PC-3 (cell line): ENCODE measurements around the gene DND1. TPM values are rescaled to one million over a fixed set of nuclear protein-coding genes. Genes with fewer than 3 reads are reported as not detected.
A peak's percentile ranks its signal among the peaks of the same experiment; 100 is the strongest.
"Not testable (repeated sequence)": the region's sequence is repeated elsewhere in the genome, so short reads cannot be mapped to it uniquely, and the experiment has no call there.

ENCODE experiments used
- ATAC-seq: fragments of 200-7000 bp; cut with Tn5 transposase; 2 replicates; pipeline ENCODE4 v1.9.1; 2020; ENCODE audit warnings: mild to moderate bottlenecking, moderate library complexity
- BruUV-seq: library from RNA; stranded (reverse); fragments of 400-500 nt; replicated peaks from 2 replicates; lab custom pipeline; 2021; lab: Mats Ljungman, UMichigan
- CTCF ChIA-PET: fragments of 300-600 bp; sonication (Branson Sonifier 250); formaldehyde crosslinking; loops from one replicate; lab custom pipeline; 2022; ENCODE audit warnings: antibody characterized with exemption; lab: Charles Lee
- POLR2A ChIA-PET: fragments of 300-600 bp; sonication (Branson Sonifier 250); formaldehyde crosslinking; loops from one replicate; lab custom pipeline; 2022; ENCODE audit warnings: antibody characterized with exemption; ENCODE audit not compliant: unreplicated experiment; lab: Charles Lee
- DNase-seq: peaks from one replicate; pipeline ENCODE4 v3.0.0-alpha.2; 2015
- H2AFZ ChIP-seq: fragments of 300-600 bp; sonication (generic); 2 replicates; pipeline ENCODE4 v1.6.0; 2016; ENCODE audit warnings: antibody characterized with exemption, low read length
- H3F3A ChIP-seq: fragments of 300-600 bp; sonication (generic); one replicate; pipeline ENCODE4 v1.6.0; 2017; ENCODE audit warnings: antibody characterized with exemption, low read length, control low read depth, mild to moderate bottlenecking; ENCODE audit not compliant: unreplicated experiment
- H3K27ac ChIP-seq: fragments of 300-600 bp; sonication (generic); 2 replicates; pipeline ENCODE4 v1.5.1; 2016; ENCODE audit warnings: mild to moderate bottlenecking, low read length
- H3K27me3 ChIP-seq: fragments of 300-600 bp; sonication (generic); 2 replicates; pipeline ENCODE4 v1.6.1; 2016; ENCODE audit warnings: low read length, mixed read lengths
- H3K36me3 ChIP-seq: fragments of 300-600 bp; sonication (generic); 2 replicates; pipeline ENCODE4 v1.6.1; 2016; ENCODE audit warnings: low read depth, mixed run types, low read length, mixed read lengths
- H3K4me1 ChIP-seq: fragments of 300-600 bp; sonication (generic); 2 replicates; pipeline ENCODE4 v1.5.1; 2016; ENCODE audit warnings: low read length; ENCODE audit not compliant: insufficient read depth
- H3K4me2 ChIP-seq: fragments of 300-600 bp; sonication (generic); 2 replicates; pipeline ENCODE4 v1.6.0; 2016; ENCODE audit warnings: low read length
- H3K4me3 ChIP-seq: fragments of 300-600 bp; sonication (generic); 2 replicates; pipeline ENCODE4 v1.5.1; 2016; ENCODE audit warnings: mild to moderate bottlenecking, low read length, mixed read lengths
- H3K79me2 ChIP-seq: fragments of 300-600 bp; sonication (generic); 2 replicates; pipeline ENCODE4 v1.6.1; 2017; ENCODE audit warnings: low read length, mixed read lengths
- H3K9ac ChIP-seq: fragments of 300-600 bp; sonication (generic); 2 replicates; pipeline ENCODE4 v1.6.0; 2016; ENCODE audit warnings: mild to moderate bottlenecking, low read length
- H3K9me2 ChIP-seq: fragments of 300-600 bp; sonication (generic); replicated peaks from 2 replicates; pipeline ENCODE4 v1.6.1; 2016; ENCODE audit warnings: mixed run types, low read length, mixed read lengths
- H3K9me3 ChIP-seq: fragments of 300-600 bp; sonication (generic); 2 replicates; pipeline ENCODE4 v1.6.1; 2016; ENCODE audit warnings: low read length, mixed read lengths
- H4K20me1 ChIP-seq: fragments of 300-600 bp; sonication (generic); 2 replicates; pipeline ENCODE4 v1.6.1; 2016; ENCODE audit warnings: low read length, mixed read lengths
- EZH2 ChIP-seq: fragments of 300-600 bp; sonication (generic); IDR thresholded peaks from one replicate; pipeline ENCODE4 v1.6.1; 2017; ENCODE audit warnings: antibody characterized with exemption, mild to moderate bottlenecking, low read length; ENCODE audit not compliant: unreplicated experiment
- EZH2phosphoT487 ChIP-seq: fragments of 300-600 bp; sonication (generic); IDR thresholded peaks from 2 replicates; pipeline ENCODE4 v1.6.1; 2018; ENCODE audit warnings: mild to moderate bottlenecking, antibody characterized with exemption, low read length, borderline replicate concordance
- intact Hi-C: fragments of 100-400 bp; cut with micrococcal nuclease; formaldehyde crosslinking; loops from 2 replicates; pipeline ENCODE4 v1.9.0; 2023
- total RNA-seq: library from RNA; depleted of rRNA; stranded (reverse); fragments of >200 nt; gene quantifications from 2 replicates; pipeline ENCODE4 v1.2.3, GENCODE V29; 2014
- TF ChIP-seq, protein P1 (sequence below): fragments of 300-600 bp; sonication (generic); conservative IDR thresholded peaks from 2 replicates; pipeline ENCODE4 v1.5.1; 2017; ENCODE audit warnings: antibody characterized with exemption, low read depth, mild to moderate bottlenecking, low read length

The DND1 gene
- total RNA-seq, 1 experiment from 2014 or later, result 1.1 TPM

DNA sequence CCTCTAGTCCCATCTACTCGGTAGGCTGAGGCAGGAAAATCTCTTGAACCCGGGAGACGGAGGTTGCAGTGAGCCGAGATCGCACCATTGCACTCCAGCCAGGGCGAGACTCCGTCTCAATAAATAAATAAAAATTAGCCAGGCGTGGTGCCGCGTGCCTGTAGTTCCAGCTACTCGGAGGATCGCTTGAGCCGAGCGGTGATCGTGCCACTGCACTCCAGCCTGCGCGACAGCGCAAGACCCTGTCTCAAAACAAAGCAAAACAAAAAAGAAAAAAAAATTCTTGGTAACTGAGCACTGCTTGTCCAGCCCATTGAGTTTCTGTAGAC, 9.4 kb downstream of the DND1 start:
- Histone ChIP-seq H3K9ac (peak overlapping the region; percentile 86), H3K27me3 (no peaks in the 10 kb centered on the region)

DNA sequence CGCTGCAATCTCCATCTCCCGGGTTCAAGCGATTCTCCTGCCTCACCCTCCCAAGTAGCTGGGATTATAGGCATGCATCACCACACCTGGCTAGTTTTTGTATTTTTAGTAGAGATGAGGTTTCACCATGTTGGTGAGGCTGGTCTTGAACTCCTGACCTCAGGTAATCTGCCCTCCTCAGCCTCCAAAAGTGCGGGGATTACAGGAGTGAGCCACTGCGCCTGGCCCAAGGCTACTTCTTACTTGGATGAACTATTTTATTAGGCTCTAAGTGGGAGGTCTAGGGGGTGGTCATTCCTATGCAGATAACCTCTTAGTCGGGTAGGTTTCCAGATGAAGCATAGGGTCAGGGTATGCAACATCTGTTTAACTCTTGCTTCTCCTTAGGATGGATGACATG, 13.0 kb downstream of the DND1 start:
- H3K27ac ChIP-seq, H3F3A ChIP-seq, H3K9me2 ChIP-seq, POLR2A ChIA-PET, intact Hi-C loops, H3K9ac ChIP-seq, H4K20me1 ChIP-seq, BruUV-seq, H3K4me1 ChIP-seq, DNase-seq, H3K4me2 ChIP-seq, CTCF ChIA-PET, H3K4me3 ChIP-seq, H3K27me3 ChIP-seq, H2AFZ ChIP-seq, ATAC-seq, H3K9me3 ChIP-seq, H3K79me2 ChIP-seq: not testable (repeated sequence)
- H3K36me3 ChIP-seq, result peaks cover 57% of the 10 kb centered on the region

More for the DNA sequence above, 9.4 kb downstream of the DND1 start:
- Histone ChIP-seq H3K4me1 (peaks cover 20% of the 10 kb centered on the region), H3K4me2 (peak overlapping the region; percentile 94), H3K27ac (peak overlapping the region; percentile 87), H3F3A (no peaks in the 10 kb centered on the region), H3K36me3 (peaks cover 49% of the 10 kb centered on the region), H3K9me3 (no peaks in the 10 kb centered on the region), H3K79me2 (peaks cover 36% of the 10 kb centered on the region), H2AFZ (peak overlapping the region; percentile 84), H4K20me1 (peaks cover 6% of the 10 kb centered on the region; the same call in 1 of the 2 replicates), H3K4me3 (peak overlapping the region; percentile 95), H3K9me2 (no peaks in the 10 kb centered on the region)
- BruUV-seq, result no TSS peak
- POLR2A ChIA-PET, result no interaction called here
- ATAC-seq (peak; percentile 7), DNase-seq (no peak)
- intact Hi-C loops, result loop anchor here (1.0 kb wide), 4 partner anchors 17 to 117 kb away; partner anchors contain the start of genes EIF4EBP3, HARS1, HARS2 and IK
- CTCF ChIA-PET, result interaction anchor here (0.6 kb wide), 1 partner anchor 262 kb away, joined by 6 read pairs; no protein-coding TSS in a partner anchor
- no peak for TF ChIP-seq EZH2phosphoT487
- no peak for TF ChIP-seq EZH2
- TF ChIP-seq, protein P1, sequence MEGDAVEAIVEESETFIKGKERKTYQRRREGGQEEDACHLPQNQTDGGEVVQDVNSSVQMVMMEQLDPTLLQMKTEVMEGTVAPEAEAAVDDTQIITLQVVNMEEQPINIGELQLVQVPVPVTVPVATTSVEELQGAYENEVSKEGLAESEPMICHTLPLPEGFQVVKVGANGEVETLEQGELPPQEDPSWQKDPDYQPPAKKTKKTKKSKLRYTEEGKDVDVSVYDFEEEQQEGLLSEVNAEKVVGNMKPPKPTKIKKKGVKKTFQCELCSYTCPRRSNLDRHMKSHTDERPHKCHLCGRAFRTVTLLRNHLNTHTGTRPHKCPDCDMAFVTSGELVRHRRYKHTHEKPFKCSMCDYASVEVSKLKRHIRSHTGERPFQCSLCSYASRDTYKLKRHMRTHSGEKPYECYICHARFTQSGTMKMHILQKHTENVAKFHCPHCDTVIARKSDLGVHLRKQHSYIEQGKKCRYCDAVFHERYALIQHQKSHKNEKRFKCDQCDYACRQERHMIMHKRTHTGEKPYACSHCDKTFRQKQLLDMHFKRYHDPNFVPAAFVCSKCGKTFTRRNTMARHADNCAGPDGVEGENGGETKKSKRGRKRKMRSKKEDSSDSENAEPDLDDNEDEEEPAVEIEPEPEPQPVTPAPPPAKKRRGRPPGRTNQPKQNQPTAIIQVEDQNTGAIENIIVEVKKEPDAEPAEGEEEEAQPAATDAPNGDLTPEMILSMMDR, result no peak

DNA sequence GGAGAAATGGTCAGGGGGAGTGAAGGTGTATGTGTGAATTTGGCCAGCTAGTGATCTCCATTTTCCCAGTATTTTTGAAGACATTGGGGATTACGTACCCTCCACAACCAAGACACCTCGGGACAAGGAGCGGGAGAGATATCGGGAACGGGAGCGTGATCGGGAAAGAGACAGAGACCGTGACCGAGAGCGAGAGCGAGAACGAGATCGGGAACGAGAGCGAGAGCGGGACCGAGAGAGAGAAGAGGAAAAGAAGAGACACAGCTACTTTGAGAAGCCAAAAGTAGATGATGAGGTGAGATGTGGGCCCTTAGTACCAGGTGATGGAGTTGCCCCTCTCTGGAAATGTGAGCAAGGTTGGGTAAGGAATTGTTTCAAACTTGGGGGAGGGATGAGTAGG, 14.5 kb downstream of the DND1 start:
- Histone ChIP-seq H2AFZ (no peak overlapping the region), H3K27ac (no peak overlapping the region), H3K4me1 (peaks cover 7% of the 10 kb centered on the region; the same call in 1 of the 2 replicates), H3K4me3 (no peak overlapping the region), H3K27me3 (no peaks in the 10 kb centered on the region), H3K36me3 (peaks cover 72% of the 10 kb centered on the region), H3K9me2 (no peaks in the 10 kb centered on the region), H3K9me3 (no peaks in the 10 kb centered on the region), H3F3A (no peaks in the 10 kb centered on the region), H3K4me2 (no peak overlapping the region), H3K79me2 (no peaks in the 10 kb centered on the region), H3K9ac (no peak overlapping the region), H4K20me1 (no peaks in the 10 kb centered on the region)
- intact Hi-C loops, result no loop called here
- ATAC-seq (no peak), DNase-seq (no peak)
- POLR2A ChIA-PET, result no interaction called here
- CTCF ChIA-PET, result no interaction called here
- TF ChIP-seq EZH2phosphoT487, result no peak
- TF ChIP-seq EZH2, result no peak
- TF ChIP-seq, protein P1, result no peak
- BruUV-seq, result no TSS peak
